ENCODE results near the gene CDCA7.
A peak's percentile ranks its signal among the peaks of the same experiment; 100 is the strongest.

Gene CDCA7

GRCh38 chr2:173402405-173402974, 47.8 kb downstream of the CDCA7 start:
- ATAC-seq, result peak; percentile 98
- no peak for TF ChIP-seq POU6F1 (CRISPR knock-in tag; IDR thresholded peaks at IDR 0.05; ENCODE audit: borderline replicate concordance, low read depth)
- TF ChIP-seq PPARA (CRISPR knock-in tag; IDR thresholded peaks at IDR 0.05; ENCODE audit: borderline replicate concordance), result no peak
- TF ChIP-seq TCF4 (CRISPR knock-in tag; IDR thresholded peaks at IDR 0.05; ENCODE audit: borderline replicate concordance), result no peak
- 0 out of 2 replicates have a peak, but pooled peaks have one; percentile 8 for TF ChIP-seq ZNF70 (CRISPR knock-in tag; IDR thresholded peaks at IDR 0.05)

GRCh38 chr2:173404841-173405750, 50.4 kb downstream of the CDCA7 start:
- no peak for ATAC-seq
- no peak for TF ChIP-seq ZNF70 (CRISPR knock-in tag; IDR thresholded peaks at IDR 0.05)
- no peak for TF ChIP-seq ZFP30 (CRISPR knock-in tag; IDR thresholded peaks at IDR 0.05)
- no peak for TF ChIP-seq TOX (CRISPR knock-in tag; IDR thresholded peaks at IDR 0.05; ENCODE audit: borderline replicate concordance)
- no peak for TF ChIP-seq BACH2 (CRISPR knock-in tag; IDR thresholded peaks at IDR 0.05; ENCODE audit: borderline replicate concordance)
- TF ChIP-seq, protein P1, sequence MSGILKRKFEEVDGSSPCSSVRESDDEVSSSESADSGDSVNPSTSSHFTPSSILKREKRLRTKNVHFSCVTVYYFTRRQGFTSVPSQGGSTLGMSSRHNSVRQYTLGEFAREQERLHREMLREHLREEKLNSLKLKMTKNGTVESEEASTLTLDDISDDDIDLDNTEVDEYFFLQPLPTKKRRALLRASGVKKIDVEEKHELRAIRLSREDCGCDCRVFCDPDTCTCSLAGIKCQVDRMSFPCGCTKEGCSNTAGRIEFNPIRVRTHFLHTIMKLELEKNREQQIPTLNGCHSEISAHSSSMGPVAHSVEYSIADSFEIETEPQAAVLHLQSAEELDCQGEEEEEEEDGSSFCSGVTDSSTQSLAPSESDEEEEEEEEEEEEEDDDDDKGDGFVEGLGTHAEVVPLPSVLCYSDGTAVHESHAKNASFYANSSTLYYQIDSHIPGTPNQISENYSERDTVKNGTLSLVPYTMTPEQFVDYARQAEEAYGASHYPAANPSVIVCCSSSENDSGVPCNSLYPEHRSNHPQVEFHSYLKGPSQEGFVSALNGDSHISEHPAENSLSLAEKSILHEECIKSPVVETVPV (CRISPR knock-in tag; IDR thresholded peaks at IDR 0.05), result no peak

DNA sequence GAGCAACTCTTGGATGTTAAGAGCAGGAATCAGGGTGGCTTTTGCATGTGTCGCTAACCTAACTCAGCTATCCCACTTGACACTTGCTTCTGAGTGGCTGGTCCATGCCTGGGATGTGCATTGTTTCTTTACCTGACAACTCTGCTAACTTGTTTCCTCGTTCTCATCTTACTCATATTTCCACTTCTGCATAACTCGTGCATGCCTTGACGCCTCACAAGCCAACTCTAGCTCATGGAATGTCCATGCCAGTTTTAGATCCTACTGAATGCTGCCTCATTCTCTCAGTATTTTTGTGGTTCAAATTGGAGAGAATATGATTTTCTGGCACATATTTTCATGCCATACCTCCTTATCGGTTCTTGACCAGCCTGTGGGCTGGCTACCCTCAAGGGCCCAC, 52.5 kb downstream of the CDCA7 start:
- TF ChIP-seq CSDC2 (CRISPR knock-in tag; IDR thresholded peaks at IDR 0.05), result no peak
- no peak for TF ChIP-seq PATZ1 (CRISPR knock-in tag; IDR thresholded peaks at IDR 0.05; ENCODE audit: borderline replicate concordance)
- no peak for TF ChIP-seq ZNF565 (CRISPR knock-in tag; conservative IDR thresholded peaks at IDR 0.05; ENCODE audit: low read depth)
- no peak for TF ChIP-seq CREB5 (CRISPR knock-in tag; IDR thresholded peaks at IDR 0.05; ENCODE audit: low read depth)
- no peak for TF ChIP-seq SNAI2 (CRISPR knock-in tag; IDR thresholded peaks at IDR 0.05)
- TF ChIP-seq OSR1 (CRISPR knock-in tag; IDR thresholded peaks at IDR 0.05), result no peak
- TF ChIP-seq, protein P2, sequence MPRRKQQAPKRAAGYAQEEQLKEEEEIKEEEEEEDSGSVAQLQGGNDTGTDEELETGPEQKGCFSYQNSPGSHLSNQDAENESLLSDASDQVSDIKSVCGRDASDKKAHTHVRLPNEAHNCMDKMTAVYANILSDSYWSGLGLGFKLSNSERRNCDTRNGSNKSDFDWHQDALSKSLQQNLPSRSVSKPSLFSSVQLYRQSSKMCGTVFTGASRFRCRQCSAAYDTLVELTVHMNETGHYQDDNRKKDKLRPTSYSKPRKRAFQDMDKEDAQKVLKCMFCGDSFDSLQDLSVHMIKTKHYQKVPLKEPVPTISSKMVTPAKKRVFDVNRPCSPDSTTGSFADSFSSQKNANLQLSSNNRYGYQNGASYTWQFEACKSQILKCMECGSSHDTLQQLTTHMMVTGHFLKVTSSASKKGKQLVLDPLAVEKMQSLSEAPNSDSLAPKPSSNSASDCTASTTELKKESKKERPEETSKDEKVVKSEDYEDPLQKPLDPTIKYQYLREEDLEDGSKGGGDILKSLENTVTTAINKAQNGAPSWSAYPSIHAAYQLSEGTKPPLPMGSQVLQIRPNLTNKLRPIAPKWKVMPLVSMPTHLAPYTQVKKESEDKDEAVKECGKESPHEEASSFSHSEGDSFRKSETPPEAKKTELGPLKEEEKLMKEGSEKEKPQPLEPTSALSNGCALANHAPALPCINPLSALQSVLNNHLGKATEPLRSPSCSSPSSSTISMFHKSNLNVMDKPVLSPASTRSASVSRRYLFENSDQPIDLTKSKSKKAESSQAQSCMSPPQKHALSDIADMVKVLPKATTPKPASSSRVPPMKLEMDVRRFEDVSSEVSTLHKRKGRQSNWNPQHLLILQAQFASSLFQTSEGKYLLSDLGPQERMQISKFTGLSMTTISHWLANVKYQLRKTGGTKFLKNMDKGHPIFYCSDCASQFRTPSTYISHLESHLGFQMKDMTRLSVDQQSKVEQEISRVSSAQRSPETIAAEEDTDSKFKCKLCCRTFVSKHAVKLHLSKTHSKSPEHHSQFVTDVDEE (CRISPR knock-in tag; IDR thresholded peaks at IDR 0.05), result no peak
- TF ChIP-seq, protein P1 (CRISPR knock-in tag; IDR thresholded peaks at IDR 0.05), result no peak
- TF ChIP-seq RARB (CRISPR knock-in tag; IDR thresholded peaks at IDR 0.05), result no peak
- no peak for TF ChIP-seq TOX (CRISPR knock-in tag; IDR thresholded peaks at IDR 0.05; ENCODE audit: borderline replicate concordance)
- no peak for TF ChIP-seq ZC3H10 (CRISPR knock-in tag; IDR thresholded peaks at IDR 0.05)
- no peak for TF ChIP-seq ISL1 (CRISPR knock-in tag; IDR thresholded peaks at IDR 0.05)
- TF ChIP-seq PPARA (CRISPR knock-in tag; IDR thresholded peaks at IDR 0.05; ENCODE audit: borderline replicate concordance), result no peak
- no peak for TF ChIP-seq GLIS3 (CRISPR knock-in tag; IDR thresholded peaks at IDR 0.05)
- no peak for TF ChIP-seq BACH2 (CRISPR knock-in tag; IDR thresholded peaks at IDR 0.05; ENCODE audit: borderline replicate concordance)
- TF ChIP-seq ZFP3 (CRISPR knock-in tag; IDR thresholded peaks at IDR 0.05), result no peak
- no peak for ATAC-seq
